C4-2B (cell line): ENCODE measurements around the gene RASGRP3.

Source experiments
- CTCF ChIP-seq: fragments of 450-650 bp; conservative IDR thresholded peaks from 2 replicates; pipeline ENCODE4 v1.5.1; 2017; ENCODE audit warnings: mild to moderate bottlenecking
- ZFX ChIP-seq: fragments of 450-650 bp; IDR thresholded peaks from 2 replicates; pipeline ENCODE4 v1.6.1; 2017

- TF ChIP-seq CTCF (no peak), ZFX (no peak)
Measured at GRCh38 chr2:33430077-33430476, 46.4 kb upstream of the RASGRP3 start.
